HS-27A (cell line): Measurements from ENCODE around the gene CADPS2.

Experiments used
- DNase-seq: peaks from one replicate; pipeline ENCODE4 v3.0.0-alpha.2; 2012; ENCODE audit warnings: low read depth, missing footprints

Gene CADPS2

DNA sequence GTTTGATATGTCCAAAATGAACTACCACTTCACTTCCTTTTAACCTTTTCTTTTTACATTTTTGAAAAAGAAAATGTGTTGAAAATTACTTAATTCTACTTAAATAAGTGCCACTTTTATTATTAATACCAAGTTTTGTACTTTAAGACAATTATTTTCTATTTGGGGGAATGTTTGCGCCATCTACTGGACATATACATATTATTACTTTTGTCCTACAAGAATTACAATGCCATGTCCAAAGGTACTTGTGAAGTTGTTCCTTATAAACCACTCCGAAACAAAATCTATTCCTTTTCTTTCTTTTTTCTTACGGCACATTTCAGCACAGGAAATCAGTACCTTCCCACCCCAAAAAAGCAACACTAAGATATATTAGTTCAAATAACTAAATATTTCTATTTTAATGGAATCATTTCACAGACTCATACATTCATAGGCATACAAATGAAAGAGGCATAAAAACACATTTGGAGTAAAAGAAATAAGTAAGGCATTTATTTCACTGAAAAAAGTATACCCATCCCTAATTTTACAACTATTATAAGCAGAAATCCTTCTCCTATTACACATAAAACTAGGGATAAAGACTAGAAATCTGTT, 357.3 kb downstream of the CADPS2 start:
- peak; percentile 2 for DNase-seq

GRCh38 chr7:122525355-122525754, 360.9 kb downstream of the CADPS2 start:
- no peak for DNase-seq

DNA sequence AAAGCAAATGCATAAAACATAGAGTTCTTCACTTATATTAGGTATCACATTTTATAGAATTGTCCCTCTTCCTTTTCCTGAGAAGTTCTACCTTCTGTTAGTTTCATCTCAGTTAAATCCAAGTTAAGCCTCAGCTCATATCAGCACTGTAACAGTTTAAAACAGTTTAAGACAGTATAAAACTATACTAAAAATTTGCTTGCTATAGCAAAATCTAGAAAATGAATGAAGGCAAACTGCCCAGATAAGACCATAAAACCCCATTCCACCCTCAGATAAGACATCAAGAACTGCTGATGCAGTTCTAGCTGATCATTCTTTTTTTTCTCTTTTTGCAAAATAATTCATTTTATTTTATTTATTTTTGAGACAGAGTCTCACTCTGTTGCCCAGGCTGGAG, 364.5 kb downstream of the CADPS2 start:
- DNase-seq: no peak

GRCh38 chr7:122520971-122521555, 365.2 kb downstream of the CADPS2 start:
- no peak for DNase-seq

DNA sequence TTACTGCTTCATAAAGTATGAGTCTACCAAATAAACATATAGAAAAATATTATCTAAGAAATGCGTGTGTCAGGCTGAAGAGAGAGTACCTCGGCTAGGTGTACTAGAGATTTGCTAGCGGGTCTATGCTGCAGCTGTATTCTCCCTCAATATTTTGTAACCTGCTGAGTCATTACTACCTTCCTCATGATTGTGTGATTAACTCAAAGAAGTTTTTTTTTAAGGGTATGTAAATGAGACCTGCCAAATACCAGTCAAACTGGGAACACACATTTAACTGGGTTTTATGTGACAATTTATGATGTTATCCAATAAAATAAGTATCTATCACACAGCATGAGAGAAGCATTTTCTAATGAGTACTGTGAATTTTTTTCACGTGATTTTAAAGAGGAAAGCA, 367.8 kb downstream of the CADPS2 start:
- DNase-seq: no peak

DNA sequence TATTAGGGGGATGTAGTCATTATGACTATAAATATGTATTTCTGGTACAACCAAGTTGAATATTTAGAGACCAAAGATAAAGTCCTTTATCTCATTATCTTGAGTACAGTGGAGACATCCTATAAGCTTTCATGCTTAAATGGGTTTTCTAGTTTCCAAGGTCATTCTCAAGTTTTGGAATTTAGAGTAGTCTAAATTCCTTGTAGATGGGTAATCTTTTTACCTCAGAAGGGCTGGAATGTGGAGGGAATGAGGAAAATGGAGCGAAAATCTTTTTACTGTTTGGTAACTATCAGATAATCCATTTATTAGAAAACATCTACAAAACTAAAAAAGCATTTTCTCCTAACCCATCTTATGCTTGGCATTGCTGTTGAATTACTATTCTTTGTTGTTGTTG, 368.7 kb downstream of the CADPS2 start:
- no peak for DNase-seq

DNA sequence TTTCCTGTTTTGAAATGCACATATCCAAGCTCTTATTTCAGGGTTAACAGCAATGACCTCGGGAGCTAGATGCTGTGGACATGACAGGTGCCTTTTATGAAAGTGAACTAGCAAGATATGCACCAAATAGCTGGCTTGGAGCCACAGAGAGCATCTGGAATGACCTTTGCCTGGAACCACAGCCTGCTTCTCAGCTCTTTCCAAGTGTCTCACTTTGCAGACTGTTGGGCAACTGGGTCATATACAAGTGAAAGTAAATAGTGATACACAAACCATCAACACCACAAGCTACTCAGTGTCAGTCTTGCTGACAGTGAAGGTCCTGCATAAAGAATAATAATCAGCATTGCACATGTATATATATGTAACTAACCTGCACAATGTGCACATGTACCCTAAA, 370.9 kb downstream of the CADPS2 start:
- no peak for DNase-seq

- no peak for DNase-seq
Observed at GRCh38 chr7:122511268-122511667, 375.0 kb downstream of the CADPS2 start.

DNA sequence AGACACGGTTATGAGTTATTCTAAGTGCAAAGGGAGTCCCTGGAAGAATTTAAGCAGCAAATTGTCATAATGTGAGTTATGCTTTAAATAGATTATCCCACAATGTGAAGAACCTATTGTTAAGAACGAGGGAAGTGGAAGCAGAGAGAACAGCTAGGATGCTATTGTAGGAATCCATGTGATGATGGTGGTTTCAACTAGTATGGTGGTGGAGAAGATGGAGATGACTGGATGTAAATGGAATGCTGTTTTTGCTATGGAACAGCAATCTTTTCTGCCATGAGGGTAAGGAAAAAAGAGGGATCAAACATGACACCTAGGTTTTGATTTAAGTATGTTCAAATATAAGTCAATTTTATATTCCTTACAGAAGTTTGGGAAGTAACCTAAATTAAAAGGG, 378.7 kb downstream of the CADPS2 start:
- DNase-seq: no peak

DNA sequence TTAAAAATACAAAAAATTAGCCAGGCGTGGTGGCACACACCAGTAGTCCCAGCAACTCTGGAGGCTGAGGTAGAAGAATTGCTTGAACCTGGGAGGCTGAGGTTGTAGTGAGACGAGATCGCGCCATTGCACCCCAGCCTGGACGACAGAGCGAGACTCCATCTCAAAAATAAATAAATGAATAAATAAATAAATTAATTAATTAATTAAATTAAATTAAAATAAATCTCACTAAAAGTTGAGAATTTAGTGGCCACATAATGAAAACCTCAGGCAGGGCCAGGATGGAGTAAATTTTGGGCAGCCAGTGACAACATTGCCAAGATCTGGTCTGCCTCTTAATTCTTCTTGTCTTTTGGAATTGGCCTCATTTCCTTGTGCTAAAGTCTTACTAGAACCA, 394.3 kb downstream of the CADPS2 start:
- DNase-seq: no peak

- no peak for DNase-seq
Observed at GRCh38 chr7:122488241-122488640, 398.0 kb downstream of the CADPS2 start.

GRCh38 chr7:122487131-122487530, 399.1 kb downstream of the CADPS2 start:
- no peak for DNase-seq

- no peak for DNase-seq
Observed at GRCh38 chr7:122485856-122486255, 400.4 kb downstream of the CADPS2 start.

DNA sequence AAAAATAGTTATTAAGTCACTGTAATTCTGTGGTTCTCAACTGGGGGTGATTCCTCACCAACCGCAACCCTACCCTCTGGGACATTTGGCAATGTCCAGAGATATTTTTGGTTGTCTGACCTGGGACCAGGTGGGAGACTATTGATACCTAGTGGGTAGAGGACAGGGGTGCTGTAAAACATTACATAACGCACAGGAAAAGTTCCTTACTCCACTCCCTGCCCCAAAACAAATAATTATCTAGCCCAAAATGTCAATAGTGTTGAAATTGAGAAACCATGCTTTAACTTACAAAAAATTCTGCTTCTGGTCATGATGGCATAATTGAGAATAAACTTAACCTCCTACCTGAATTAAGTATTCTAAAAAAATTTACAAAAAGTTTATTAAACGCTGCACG, 404.0 kb downstream of the CADPS2 start:
- no peak for DNase-seq

DNA sequence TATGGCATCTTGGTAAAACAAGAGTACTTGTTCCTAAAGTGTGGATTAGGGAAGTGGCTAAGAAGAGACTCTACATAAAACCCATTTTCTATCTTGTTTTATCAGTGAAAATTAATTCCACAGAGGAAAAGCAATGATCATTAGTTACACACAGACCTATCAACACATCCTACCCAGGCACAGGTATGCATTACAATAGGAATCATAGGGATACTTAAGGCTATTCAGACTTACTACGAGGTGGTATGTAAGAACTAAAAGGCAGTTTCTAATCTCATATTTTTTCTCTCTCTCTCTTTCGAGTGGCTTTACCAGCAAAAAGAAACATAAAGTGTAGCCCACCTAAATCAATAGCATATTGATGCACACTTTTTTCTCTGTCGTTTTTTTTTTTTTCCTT, 415.4 kb downstream of the CADPS2 start:
- no peak for DNase-seq

- no peak for DNase-seq
Observed at GRCh38 chr7:122468945-122469344, 417.3 kb downstream of the CADPS2 start.

GRCh38 chr7:122467661-122468449, 418.4 kb downstream of the CADPS2 start:
- DNase-seq: no peak

- no peak for DNase-seq
Observed at GRCh38 chr7:122465296-122465695, 421.0 kb downstream of the CADPS2 start.

DNA sequence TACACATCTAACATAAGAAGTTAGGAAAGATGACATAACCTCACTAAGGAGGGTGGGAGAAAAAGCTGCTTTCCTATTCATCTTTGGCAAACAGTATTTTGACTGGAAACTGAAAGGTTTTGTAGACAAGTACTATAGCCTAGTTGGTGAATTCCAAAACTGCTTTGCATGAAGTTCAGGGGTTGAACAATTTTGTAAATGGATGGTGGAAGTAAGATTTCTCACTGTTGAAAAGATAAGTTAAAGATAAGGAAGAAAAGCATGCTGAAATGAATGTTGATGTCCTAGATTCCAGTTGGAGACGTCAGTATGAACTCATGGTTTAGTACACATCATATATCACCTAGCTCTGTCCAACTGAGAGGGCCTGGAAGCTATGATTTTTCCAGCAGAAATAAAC, 422.6 kb downstream of the CADPS2 start:
- no peak for DNase-seq

DNA sequence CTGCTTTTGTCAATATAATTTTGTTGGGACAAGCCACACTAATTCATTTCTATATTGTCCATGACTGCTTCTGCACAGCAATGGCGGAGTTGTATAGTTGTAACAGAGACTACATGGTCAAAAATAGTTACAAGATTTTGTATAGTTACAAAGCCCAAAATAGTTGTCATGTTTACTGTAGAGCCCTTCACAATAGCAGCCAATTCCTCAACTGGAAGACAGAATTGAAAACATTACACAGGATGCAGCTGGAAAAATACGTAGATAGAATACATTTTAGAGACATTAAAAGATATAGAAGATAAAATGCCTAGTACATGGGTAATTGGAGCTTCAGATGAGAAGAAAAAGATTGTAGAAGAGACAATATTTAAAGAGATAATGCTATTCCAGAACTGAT, 425.3 kb downstream of the CADPS2 start:
- no peak for DNase-seq

- no peak for DNase-seq
Observed at GRCh38 chr7:122457969-122458368, 428.3 kb downstream of the CADPS2 start.

- DNase-seq: no peak
Observed at GRCh38 chr7:122457325-122457724, 428.9 kb downstream of the CADPS2 start.

- DNase-seq: no peak
Observed at GRCh38 chr7:122454776-122455507, 431.3 kb downstream of the CADPS2 start.
